NB4 (cell line): ENCODE data around the gene CREB5.

Experiments
- DNase-seq: peaks from one replicate; pipeline ENCODE4 v3.0.0; 2010; ENCODE audit warnings: low read depth
- H3K4me3 ChIP-seq: one replicate; pipeline ENCODE4 v1.5.1; 2011; ENCODE audit warnings: mild to moderate bottlenecking, low read depth, low read length, moderate library complexity
- CTCF ChIP-seq: IDR thresholded peaks from one replicate; pipeline ENCODE4 v1.5.1; 2012; ENCODE audit warnings: low read depth, low read length
- MAX ChIP-seq: IDR thresholded peaks from 2 replicates; pipeline ENCODE4 v1.6.1; 2011; ENCODE audit warnings: low read depth, low read length
- MYC ChIP-seq: IDR thresholded peaks from 2 replicates; pipeline ENCODE4 v1.6.1; 2011; ENCODE audit warnings: low read depth, low read length
- POLR2A ChIP-seq: IDR thresholded peaks from 2 replicates; pipeline ENCODE4 v1.6.1; 2011; ENCODE audit warnings: mild to moderate bottlenecking; ENCODE audit not compliant: insufficient read length; ENCODE audit errors: extremely low read depth

The CREB5 gene

GRCh38 chr7:28629216-28629842 is 217.0 kb downstream of the CREB5 start:
- H3K4me3 ChIP-seq: no peak overlapping the region
- TF ChIP-seq MAX: no peak
- no peak for TF ChIP-seq POLR2A
- DNase-seq: no peak

- TF ChIP-seq POLR2A: no peak
- TF ChIP-seq CTCF: no peak
- TF ChIP-seq MYC: no peak
- no peak for TF ChIP-seq MAX
- no peak for DNase-seq
- no peak overlapping the region for H3K4me3 ChIP-seq
Observed at GRCh38 chr7:28630350-28630749, 218.0 kb downstream of the CREB5 start.

- no peak for DNase-seq
- H3K4me3 ChIP-seq: no peak overlapping the region
- TF ChIP-seq MAX (no peak), CTCF (no peak), MYC (no peak), POLR2A (no peak)
Observed at GRCh38 chr7:28631995-28632394, 219.7 kb downstream of the CREB5 start.

GRCh38 chr7:28638914-28639313 is 226.6 kb downstream of the CREB5 start:
- TF ChIP-seq MYC (no peak), MAX (no peak), POLR2A (no peak), CTCF (no peak)
- DNase-seq: no peak
- H3K4me3 ChIP-seq: no peak overlapping the region

GRCh38 chr7:28640001-28640400 is 227.7 kb downstream of the CREB5 start:
- no peak for DNase-seq
- TF ChIP-seq MAX: no peak
- no peak for TF ChIP-seq POLR2A
- TF ChIP-seq MYC: no peak
- no peak overlapping the region for H3K4me3 ChIP-seq

GRCh38 chr7:28641752-28642545 is 229.6 kb downstream of the CREB5 start:
- DNase-seq: no peak
- TF ChIP-seq MAX (peak; percentile 4; the same call in 1 of the 2 replicates), POLR2A (no peak), MYC (no peak), CTCF (no peak)
- H3K4me3 ChIP-seq: no peak overlapping the region

- H3K4me3 ChIP-seq: no peak overlapping the region
- TF ChIP-seq MYC (no peak), POLR2A (no peak), CTCF (no peak), MAX (no peak)
- no peak for DNase-seq
Observed at GRCh38 chr7:28643188-28643569, 230.9 kb downstream of the CREB5 start.
